Measurements from ENCODE around the gene TCEANC2.

GRCh38 chr1:54138994-54139393, 85.6 kb downstream of the TCEANC2 start:
- TF ChIP-seq GATA2 (IDR thresholded peaks at IDR 0.05; ENCODE audit: low read depth, low read length) = no peak
- no peak for TF ChIP-seq GATA3 (IDR thresholded peaks at IDR 0.05; ENCODE audit: low read depth, low read length)

Measured in SH-SY5Y (cell line).